ENCODE results near the gene FOXG1. TPM values are rescaled to one million over a fixed set of nuclear protein-coding genes. Genes with fewer than 3 reads are reported as not detected.

Gene FOXG1
- total RNA-seq, 1 experiment from 2014 or later: not detected

- H3K79me2 ChIP-seq (ENCODE audit: insufficient read depth, low read length): no peaks in the 10 kb centered on the region
- no peak overlapping the region for H3K9ac ChIP-seq (ENCODE audit: low read length)
- H3K9me2 ChIP-seq (ENCODE audit: insufficient read depth): no peaks in the 10 kb centered on the region
- no peaks in the 10 kb centered on the region for H3K27me3 ChIP-seq (ENCODE audit: insufficient read depth, low read length)
- ChIA-PET POLR2A (no interaction called here), CTCF (no interaction called here), RAD21 (ENCODE audit: low non-redundant PET in 1 of 2, low total read pairs in 2 of 2, uncharacterized antibody in 2 of 2, unreplicated experiment in 2 of 2) (no interaction called here)
- no peaks in the 10 kb centered on the region for H3K36me3 ChIP-seq (ENCODE audit: control insufficient read depth in 1 of 2, insufficient read depth in 2 of 2, low read length in 2 of 2)
- H4K20me1 ChIP-seq (ENCODE audit: insufficient read depth): no peaks in the 10 kb centered on the region
- intact Hi-C loops (cut with micrococcal nuclease): no loop called here
- H3K4me2 ChIP-seq (ENCODE audit: low read length): no peak overlapping the region
- H3K9me3 ChIP-seq (ENCODE audit: control insufficient read depth in 1 of 2, insufficient read depth in 1 of 2, low read depth in 1 of 2, low read length in 2 of 2): peaks cover 4 to 29% of the 10 kb centered on the region in 2 experiments; a peak in 2 of 4 replicates
- DNase-seq (ENCODE audit: low read depth, low spot score) (no peak), ATAC-seq (no peak)
- no peak overlapping the region for H2AFZ ChIP-seq (ENCODE audit: low read depth, low read length, poor library complexity, severe bottlenecking)
- H3K4me3 ChIP-seq (replicated peaks in 1 of 2; ENCODE audit: low read depth in 1 of 2, low read length in 2 of 2): no peak overlapping the region
- BruUV-seq (replicated peaks): no TSS peak
- H3K4me1 ChIP-seq (ENCODE audit: control insufficient read depth in 1 of 2, insufficient read depth in 2 of 2, low read length in 2 of 2): no peaks in the 10 kb centered on the region
- no peak for TF ChIP-seq REST (IDR thresholded peaks at IDR 0.05; ENCODE audit: low read depth)
- TF ChIP-seq POLR2AphosphoS5 (IDR thresholded peaks at IDR 0.05; ENCODE audit: low read depth, low read length): no peak
- TF ChIP-seq SRF (IDR thresholded peaks at IDR 0.05; ENCODE audit: low read depth): no peak
- no peak for TF ChIP-seq CEBPB (IDR thresholded peaks at IDR 0.05; ENCODE audit: low read depth)
- TF ChIP-seq ZBTB33 (IDR thresholded peaks at IDR 0.05; ENCODE audit: extremely low read depth, insufficient replicate concordance, low read length): no peak
- TF ChIP-seq FOSL1 (IDR thresholded peaks at IDR 0.05; ENCODE audit: low read depth): no peak
- TF ChIP-seq CBX3 (IDR thresholded peaks at IDR 0.05; ENCODE audit: low read depth): no peak
- no peak for TF ChIP-seq EGR1 (IDR thresholded peaks at IDR 0.05; ENCODE audit: low read depth)
- no peak for TF ChIP-seq CTCF (IDR thresholded peaks at IDR 0.05 in 2 of 3, conservative IDR thresholded peaks at IDR 0.05 in 1 of 3; ENCODE audit: borderline replicate concordance in 1 of 3, insufficient read depth in 1 of 3, low read depth in 2 of 3, low read length in 2 of 3)
- H3K27ac ChIP-seq (ENCODE audit: low read depth, low read length): no peak overlapping the region
Measured at GRCh38 chr14:28774764-28775735, 8.5 kb downstream of the FOXG1 start.

Data from HCT116 (cell line).